Prostate gland (tissue), 2 donors: Measurements from ENCODE around the gene TMEM18.

Source experiments
- POLR2A ChIP-seq: fragments of 450-650 bp; IDR thresholded peaks from one replicate; pipeline ENCODE4 v1.6.1; 2016; ENCODE audit warnings: antibody characterized with exemption, mild to moderate bottlenecking
- TF ChIP-seq, protein P1 (sequence below), 4 experiments: fragments of 200-600 bp in 2 of 4; fragments of 450-650 bp in 2 of 4; sonication (generic) in 2 of 4; IDR thresholded peaks; 1 replicate in 3 of 4; 2 replicates in 1 of 4; pipeline ENCODE4 v1.5.1; 2016 to 2019; ENCODE audit warnings: antibody characterized with exemption in 4 of 4, mild to moderate bottlenecking in 2 of 4, moderate library complexity in 2 of 4

DNA sequence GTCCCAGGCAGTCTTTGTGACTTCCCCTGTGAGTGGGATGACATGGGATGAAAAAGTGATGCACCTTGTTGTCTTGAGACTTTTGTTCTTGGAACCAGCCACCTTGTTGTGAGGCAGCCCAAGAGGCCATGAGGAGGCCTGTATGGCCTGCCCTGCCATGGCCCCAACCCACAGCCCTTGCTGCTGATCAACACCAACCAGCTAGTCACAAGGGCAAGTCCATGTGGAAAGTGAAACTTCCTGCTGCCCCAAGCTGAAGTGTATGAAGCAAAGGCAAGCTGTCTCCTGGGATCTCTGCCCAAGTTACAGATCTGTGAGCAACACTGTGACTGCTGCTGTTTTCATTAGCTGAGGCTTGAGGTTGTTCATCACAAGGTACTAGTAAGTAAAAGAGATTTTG is 21.6 kb downstream of the TMEM18 start:
- TF ChIP-seq, protein P1, sequence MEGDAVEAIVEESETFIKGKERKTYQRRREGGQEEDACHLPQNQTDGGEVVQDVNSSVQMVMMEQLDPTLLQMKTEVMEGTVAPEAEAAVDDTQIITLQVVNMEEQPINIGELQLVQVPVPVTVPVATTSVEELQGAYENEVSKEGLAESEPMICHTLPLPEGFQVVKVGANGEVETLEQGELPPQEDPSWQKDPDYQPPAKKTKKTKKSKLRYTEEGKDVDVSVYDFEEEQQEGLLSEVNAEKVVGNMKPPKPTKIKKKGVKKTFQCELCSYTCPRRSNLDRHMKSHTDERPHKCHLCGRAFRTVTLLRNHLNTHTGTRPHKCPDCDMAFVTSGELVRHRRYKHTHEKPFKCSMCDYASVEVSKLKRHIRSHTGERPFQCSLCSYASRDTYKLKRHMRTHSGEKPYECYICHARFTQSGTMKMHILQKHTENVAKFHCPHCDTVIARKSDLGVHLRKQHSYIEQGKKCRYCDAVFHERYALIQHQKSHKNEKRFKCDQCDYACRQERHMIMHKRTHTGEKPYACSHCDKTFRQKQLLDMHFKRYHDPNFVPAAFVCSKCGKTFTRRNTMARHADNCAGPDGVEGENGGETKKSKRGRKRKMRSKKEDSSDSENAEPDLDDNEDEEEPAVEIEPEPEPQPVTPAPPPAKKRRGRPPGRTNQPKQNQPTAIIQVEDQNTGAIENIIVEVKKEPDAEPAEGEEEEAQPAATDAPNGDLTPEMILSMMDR (IDR thresholded peaks at IDR 0.05), result no peak
- TF ChIP-seq POLR2A, result no peak
